ENCODE data around the gene TRO.

Gene TRO

DNA sequence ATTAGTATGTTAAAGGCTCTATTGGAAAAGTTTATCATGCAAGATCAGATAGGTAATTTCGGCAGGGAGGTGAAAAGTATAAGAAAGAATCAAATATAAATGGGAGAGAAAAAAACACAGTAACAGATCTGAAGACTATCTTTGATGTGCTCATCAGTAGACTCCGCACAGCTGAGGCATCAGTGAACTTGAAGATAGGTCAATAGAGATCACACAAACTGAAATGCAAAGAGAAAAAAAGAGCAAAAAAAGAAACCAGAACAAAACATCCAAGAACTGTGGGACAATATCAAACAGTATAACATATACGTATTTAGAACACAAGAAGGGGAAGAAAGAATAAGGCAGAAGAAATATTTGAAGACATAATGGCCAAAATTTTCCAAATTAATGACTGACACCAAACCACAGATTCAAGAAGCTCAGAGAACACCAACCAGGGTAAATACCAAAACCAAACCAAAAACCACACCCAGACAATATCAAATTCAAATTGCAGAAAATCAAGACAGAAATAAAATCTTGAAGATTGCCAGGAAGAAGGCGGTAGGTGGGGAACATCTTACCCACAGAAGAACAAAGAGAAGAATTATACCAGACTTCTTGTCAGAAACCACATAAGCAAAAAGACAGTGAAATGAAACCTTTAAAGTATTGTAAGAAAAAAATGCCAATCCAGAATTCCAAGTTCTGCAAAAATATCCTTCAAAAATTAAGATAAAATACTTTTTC is 44.3 kb downstream of the TRO start:
- Histone ChIP-seq H3K4me1 (ENCODE audit: control insufficient read depth in 1 of 2, insufficient read depth in 2 of 2, low read length in 2 of 2) (no peaks in the 10 kb centered on the region), H3K36me3 (ENCODE audit: control insufficient read depth in 1 of 2, insufficient read depth in 2 of 2, low read length in 2 of 2) (no peaks in the 10 kb centered on the region), H3K9me3 (ENCODE audit: control insufficient read depth in 1 of 2, low read length in 2 of 2) (peaks cover 0 to 3% of the 10 kb centered on the region in 2 donors), H3K27ac (ENCODE audit: low read length) (no peak overlapping the region), H3K27me3 (ENCODE audit: low read depth, low read length) (no peaks in the 10 kb centered on the region), H3K4me3 (ENCODE audit: low read depth in 1 of 2, low read length in 2 of 2) (no peak overlapping the region)

- H3K27me3 ChIP-seq (ENCODE audit: low read depth, low read length): no peaks in the 10 kb centered on the region
- no peak overlapping the region for H3K4me3 ChIP-seq (ENCODE audit: low read depth in 1 of 2, low read length in 2 of 2)
- no peaks in the 10 kb centered on the region for H3K4me1 ChIP-seq (ENCODE audit: control insufficient read depth in 1 of 2, insufficient read depth in 2 of 2, low read length in 2 of 2)
- H3K27ac ChIP-seq (ENCODE audit: low read length): no peak overlapping the region
- H3K36me3 ChIP-seq (ENCODE audit: control insufficient read depth in 1 of 2, insufficient read depth in 2 of 2, low read length in 2 of 2): no peaks in the 10 kb centered on the region
- H3K9me3 ChIP-seq (ENCODE audit: control insufficient read depth in 1 of 2, low read length in 2 of 2): no peaks in the 10 kb centered on the region
Measured at GRCh38 chrX:54977387-54977786, 56.8 kb downstream of the TRO start.

DNA sequence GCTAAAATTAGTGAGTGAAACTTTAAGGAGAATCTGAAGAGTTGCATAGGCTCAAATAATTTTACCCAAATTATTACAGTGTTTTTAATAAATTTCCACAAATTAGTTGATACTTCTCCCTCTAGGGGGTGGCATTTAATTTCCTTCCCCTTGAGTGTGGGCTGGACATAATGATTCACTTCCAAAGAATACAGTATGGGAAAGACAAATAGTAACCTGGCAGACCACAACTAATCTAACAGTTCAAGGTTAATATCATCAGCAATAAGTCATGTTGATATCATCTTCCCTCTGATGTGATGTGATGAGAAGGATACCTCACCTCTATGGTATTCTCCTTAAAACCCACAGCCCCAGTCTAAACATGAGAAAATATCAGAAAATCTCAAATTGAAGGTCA is 57.8 kb downstream of the TRO start:
- Histone ChIP-seq H3K27me3 (ENCODE audit: low read depth, low read length) (no peaks in the 10 kb centered on the region), H3K9me3 (ENCODE audit: control insufficient read depth in 1 of 2, low read length in 2 of 2) (no peaks in the 10 kb centered on the region), H3K4me3 (ENCODE audit: low read depth in 1 of 2, low read length in 2 of 2) (no peak overlapping the region), H3K4me1 (ENCODE audit: control insufficient read depth in 1 of 2, insufficient read depth in 2 of 2, low read length in 2 of 2) (no peaks in the 10 kb centered on the region), H3K36me3 (ENCODE audit: control insufficient read depth in 1 of 2, insufficient read depth in 2 of 2, low read length in 2 of 2) (no peaks in the 10 kb centered on the region), H3K27ac (ENCODE audit: low read length) (no peak overlapping the region)

DNA sequence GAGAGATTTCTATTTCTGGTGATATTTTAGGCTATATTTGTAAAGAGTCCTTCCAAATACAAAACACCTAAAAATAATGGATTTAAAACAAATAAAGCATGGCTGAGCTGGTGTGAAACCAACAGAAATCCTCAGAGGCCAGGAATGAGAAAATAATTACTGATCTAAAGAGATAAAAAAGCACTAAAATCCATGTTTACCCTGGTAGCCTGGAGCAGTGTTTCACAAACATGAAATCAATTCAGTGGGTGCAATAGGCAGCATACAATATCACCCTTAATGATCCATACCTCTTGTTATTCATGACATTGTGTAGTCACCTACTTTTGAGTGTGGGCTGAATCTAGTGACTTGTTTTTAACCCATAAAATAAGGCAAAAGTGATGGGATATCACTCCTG is 58.8 kb downstream of the TRO start:
- no peaks in the 10 kb centered on the region for H3K4me1 ChIP-seq (ENCODE audit: control insufficient read depth in 1 of 2, insufficient read depth in 2 of 2, low read length in 2 of 2)
- H3K27me3 ChIP-seq (ENCODE audit: low read depth, low read length): no peaks in the 10 kb centered on the region
- no peak overlapping the region for H3K4me3 ChIP-seq (ENCODE audit: low read depth in 1 of 2, low read length in 2 of 2)
- H3K9me3 ChIP-seq (ENCODE audit: control insufficient read depth in 1 of 2, low read length in 2 of 2): no peaks in the 10 kb centered on the region
- H3K27ac ChIP-seq (ENCODE audit: low read length): no peak overlapping the region
- no peaks in the 10 kb centered on the region for H3K36me3 ChIP-seq (ENCODE audit: control insufficient read depth in 1 of 2, insufficient read depth in 2 of 2, low read length in 2 of 2)

- H3K4me1 ChIP-seq (ENCODE audit: control insufficient read depth in 1 of 2, insufficient read depth in 2 of 2, low read length in 2 of 2): no peaks in the 10 kb centered on the region
- no peak overlapping the region for H3K27ac ChIP-seq (ENCODE audit: low read length)
- no peaks in the 10 kb centered on the region for H3K27me3 ChIP-seq (ENCODE audit: low read depth, low read length)
- no peaks in the 10 kb centered on the region for H3K9me3 ChIP-seq (ENCODE audit: control insufficient read depth in 1 of 2, low read length in 2 of 2)
- no peaks in the 10 kb centered on the region for H3K36me3 ChIP-seq (ENCODE audit: control insufficient read depth in 1 of 2, insufficient read depth in 2 of 2, low read length in 2 of 2)
- H3K4me3 ChIP-seq (ENCODE audit: low read depth in 1 of 2, low read length in 2 of 2): no peak overlapping the region
Measured at GRCh38 chrX:54980334-54980733, 59.7 kb downstream of the TRO start.

All from muscle layer of duodenum (tissue), 2 donors.